Neural cell (in vitro differentiated cells): ENCODE data around the gene MBD3. TPM values are rescaled to one million over a fixed set of nuclear protein-coding genes. Genes with fewer than 3 reads are reported as not detected.
A peak's percentile ranks its signal among the peaks of the same experiment; 100 is the strongest.

Experiments
- H2AFZ ChIP-seq: fragments of 200-600, 300-800 bp; sonication (generic), shearing (Covaris generic); 2 replicates; pipeline ENCODE4 v1.6.0; 2014; ENCODE audit warnings: low read depth, mild to moderate bottlenecking, antibody characterized with exemption, low read length, moderate library complexity
- H3F3A ChIP-seq: fragments of 200-600 bp; shearing (Covaris generic); 2 replicates; pipeline ENCODE4 v1.6.1; 2016; ENCODE audit warnings: mild to moderate bottlenecking, moderate library complexity, mixed read lengths, antibody characterized with exemption, low read length; ENCODE audit not compliant: insufficient read depth, poor library complexity, severe bottlenecking
- H3K27ac ChIP-seq: fragments of 200-600, 300-800 bp; sonication (generic), shearing (Covaris generic); 2 replicates; pipeline ENCODE4 v1.5.1; 2014; ENCODE audit warnings: mild to moderate bottlenecking, low read length, moderate library complexity
- H3K27me3 ChIP-seq: fragments of 300-800, 200-600 bp; sonication (generic), shearing (Covaris generic); 2 replicates; pipeline ENCODE4 v1.6.0; 2014; ENCODE audit warnings: mild to moderate bottlenecking, low read depth, low read length, moderate library complexity; ENCODE audit not compliant: insufficient read depth
- H3K36me3 ChIP-seq: fragments of 300-800, 200-600 bp; sonication (generic), shearing (Covaris generic); 2 replicates; pipeline ENCODE4 v1.5.1; 2014; ENCODE audit warnings: mild to moderate bottlenecking, antibody characterized with exemption, low read length, moderate library complexity; ENCODE audit not compliant: insufficient read depth
- H3K4me2 ChIP-seq: fragments of 300-800, 200-600 bp; sonication (generic), shearing (Covaris generic); 2 replicates; pipeline ENCODE4 v1.6.0; 2014; ENCODE audit warnings: mild to moderate bottlenecking, low read length
- H3K4me3 ChIP-seq: fragments of 300-800, 200-600 bp; sonication (generic), shearing (Covaris generic); 2 replicates; pipeline ENCODE4 v1.5.1; 2014; ENCODE audit warnings: mild to moderate bottlenecking, low read length, moderate library complexity
- H3K79me2 ChIP-seq: fragments of 200-600 bp; shearing (Covaris generic); replicated peaks from 2 replicates; pipeline ENCODE4 v1.6.0; 2014; ENCODE audit warnings: mild to moderate bottlenecking, low read length, moderate library complexity; ENCODE audit not compliant: insufficient read depth
- H3K9ac ChIP-seq: fragments of 300-800, 200-600 bp; sonication (generic), shearing (Covaris generic); 2 replicates; pipeline ENCODE4 v1.6.1; 2016; ENCODE audit warnings: mild to moderate bottlenecking, low read length, mixed read lengths
- H3K9me2 ChIP-seq: fragments of 200-600 bp; shearing (Covaris generic); 2 replicates; pipeline ENCODE4 v1.6.1; 2016; ENCODE audit warnings: mild to moderate bottlenecking, low read length, mixed read lengths; ENCODE audit not compliant: insufficient read depth
- H3K9me3 ChIP-seq: fragments of 200-600, 300-800 bp; sonication (generic), shearing (Covaris generic); 2 replicates; pipeline ENCODE4 v1.6.1; 2016; ENCODE audit warnings: mild to moderate bottlenecking, mixed run types, low read length, moderate library complexity, mixed read lengths
- H4K20me1 ChIP-seq: fragments of 200-600 bp; shearing (Covaris generic); 2 replicates; pipeline ENCODE4 v1.6.1; 2016; ENCODE audit warnings: mild to moderate bottlenecking, mixed run types; ENCODE audit not compliant: insufficient read depth
- CTCF ChIP-seq: fragments of 450-650 bp; IDR thresholded peaks from 2 replicates; pipeline ENCODE4 v1.5.1; 2014; ENCODE audit warnings: antibody characterized with exemption, mild to moderate bottlenecking, moderate library complexity; ENCODE audit not compliant: poor library complexity, severe bottlenecking
- EP300 ChIP-seq: fragments of 450-650 bp; conservative IDR thresholded peaks from 2 replicates; pipeline ENCODE4 v1.6.1; 2014; ENCODE audit warnings: antibody characterized with exemption, mild to moderate bottlenecking, moderate library complexity; ENCODE audit not compliant: poor library complexity, severe bottlenecking
- EZH2 ChIP-seq: fragments of 200-600, 300-800 bp; shearing (Covaris generic), sonication (generic); IDR thresholded peaks from 2 replicates; pipeline ENCODE4 v1.6.1; 2014; ENCODE audit warnings: antibody characterized with exemption, low read length, borderline replicate concordance, mild to moderate bottlenecking; ENCODE audit not compliant: insufficient read depth, poor library complexity, severe bottlenecking
- MXI1 ChIP-seq: fragments of 450-650 bp; conservative IDR thresholded peaks from 2 replicates; pipeline ENCODE4 v1.6.1; 2014; ENCODE audit warnings: antibody characterized with exemption, mild to moderate bottlenecking; ENCODE audit not compliant: poor library complexity, severe bottlenecking
- POLR2AphosphoS5 ChIP-seq: IDR thresholded peaks from 2 replicates; pipeline ENCODE4 v1.6.1; 2012
- RAD21 ChIP-seq: fragments of 450-650 bp; conservative IDR thresholded peaks from 2 replicates; pipeline ENCODE4 v1.6.1; 2014; ENCODE audit warnings: antibody characterized with exemption, mild to moderate bottlenecking, moderate library complexity
- REST ChIP-seq: IDR thresholded peaks from 2 replicates; pipeline ENCODE4 v1.6.1; 2012; ENCODE audit warnings: borderline replicate concordance
- SMC3 ChIP-seq: fragments of 450-650 bp; conservative IDR thresholded peaks from 2 replicates; pipeline ENCODE4 v1.6.1; 2014; ENCODE audit warnings: antibody characterized with exemption, mild to moderate bottlenecking, moderate library complexity; ENCODE audit not compliant: poor library complexity
- TAF1 ChIP-seq: IDR thresholded peaks from 2 replicates; pipeline ENCODE4 v1.6.1; 2012; ENCODE audit warnings: low read depth
- polyA plus RNA-seq: library from polyadenylated mRNA; depleted of rRNA; stranded (reverse); fragments of >200 nt; gene quantifications from 2 replicates; pipeline ENCODE4 v1.2.3, GENCODE V29; 2014

Gene MBD3
- polyA plus RNA-seq, 1 donor from 2014 or later = 80.1 TPM

GRCh38 chr19:1566392-1567115 is 26.1 kb downstream of the MBD3 start:
- no peaks in the 10 kb centered on the region for H3F3A ChIP-seq
- H3K4me2 ChIP-seq = peak overlapping the region; percentile 98
- H3K36me3 ChIP-seq = no peaks in the 10 kb centered on the region
- peaks cover 22% of the 10 kb centered on the region for H4K20me1 ChIP-seq
- H3K79me2 ChIP-seq = peaks cover 57% of the 10 kb centered on the region
- H3K27me3 ChIP-seq = no peaks in the 10 kb centered on the region
- no peaks in the 10 kb centered on the region for H3K9me3 ChIP-seq
- TF ChIP-seq POLR2AphosphoS5 (peak; percentile 84), REST (peak; percentile 69), MXI1 (no peak), TAF1 (no peak), EP300 (no peak)
- H3K4me3 ChIP-seq = peak overlapping the region; percentile 97
- H3K9ac ChIP-seq = peak overlapping the region; percentile 99
- peak overlapping the region; percentile 97 for H3K27ac ChIP-seq
- H2AFZ ChIP-seq = no peak overlapping the region
- no peaks in the 10 kb centered on the region for H3K9me2 ChIP-seq

- H3K9me2 ChIP-seq = no peaks in the 10 kb centered on the region
- H3K36me3 ChIP-seq = no peaks in the 10 kb centered on the region
- H3F3A ChIP-seq = no peaks in the 10 kb centered on the region
- no peak overlapping the region for H2AFZ ChIP-seq
- H3K4me2 ChIP-seq = no peak overlapping the region
- H3K9me3 ChIP-seq = no peaks in the 10 kb centered on the region
- peaks cover 50% of the 10 kb centered on the region for H4K20me1 ChIP-seq
- H3K27ac ChIP-seq = no peak overlapping the region
- peaks cover 75% of the 10 kb centered on the region for H3K79me2 ChIP-seq
- H3K9ac ChIP-seq = no peak overlapping the region
- H3K27me3 ChIP-seq = no peaks in the 10 kb centered on the region
- TF ChIP-seq RAD21 (no peak), MXI1 (no peak), REST (no peak), CTCF (no peak), SMC3 (no peak), POLR2AphosphoS5 (no peak), EP300 (no peak), EZH2 (no peak), TAF1 (no peak)
- H3K4me3 ChIP-seq = no peak overlapping the region
These were observed 29.4 kb downstream of the MBD3 start for GRCh38 chr19:1563251-1563650.
